ENCODE measurements around the gene RIGI. TPM values are rescaled to one million over a fixed set of nuclear protein-coding genes. Genes with fewer than 3 reads are reported as not detected.

Gene RIGI
- polyA plus RNA-seq, 4 donors, result 3.5 to 12.2 (median 4.7) TPM

DNA sequence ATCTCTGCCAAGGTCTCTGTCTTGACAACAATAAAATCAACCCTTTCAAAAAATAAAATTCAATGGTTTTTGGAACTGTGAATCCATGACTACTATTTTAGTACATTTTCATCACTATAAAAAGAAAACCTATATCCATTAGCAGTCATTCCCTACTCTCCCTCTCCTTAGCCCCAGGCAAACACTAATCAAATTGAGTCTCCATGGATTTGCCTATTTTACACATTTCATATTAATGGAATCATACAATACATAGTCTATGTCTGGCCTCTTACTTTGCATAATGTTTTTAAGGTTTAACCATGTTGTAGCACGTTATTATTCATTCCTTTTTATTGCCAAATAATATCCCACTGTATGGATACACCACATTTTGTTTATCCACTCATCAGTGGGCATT is 24.1 kb downstream of the RIGI start:
- H3K27me3 ChIP-seq (ENCODE audit: control insufficient read depth in 3 of 3, insufficient read depth in 3 of 3, low read length in 3 of 3), result no peaks in the 10 kb centered on the region
- no peak for FAIRE-seq
- no peak overlapping the region for H3K27ac ChIP-seq (ENCODE audit: low read depth in 1 of 3, low read length in 2 of 3)
- DNase-seq, result no peak
- H3K4me3 ChIP-seq (ENCODE audit: low read depth in 1 of 3, low read length in 3 of 3), result no peak overlapping the region
- no peaks in the 10 kb centered on the region for H3K9me3 ChIP-seq (ENCODE audit: control insufficient read depth in 2 of 2, insufficient read depth in 1 of 2, low read depth in 1 of 2, low read length in 1 of 2)
- 84 to 98% (median 85%) methylated on average over 1 of the region's 1 CpG for WGBS, 3 donors
- H3K36me3 ChIP-seq (ENCODE audit: control insufficient read depth in 3 of 3, insufficient read depth in 2 of 3, low read depth in 1 of 3, low read length in 3 of 3), result peaks cover 2 to 15% (median 2%) of the 10 kb centered on the region in 3 donors
- H3K4me1 ChIP-seq (ENCODE audit: control insufficient read depth in 3 of 3, insufficient read depth in 2 of 3, low read depth in 1 of 3, low read length in 2 of 3), result no peaks in the 10 kb centered on the region

- H3K27me3 ChIP-seq (ENCODE audit: control insufficient read depth in 3 of 3, insufficient read depth in 3 of 3, low read length in 3 of 3), result no peaks in the 10 kb centered on the region
- WGBS, 3 donors, result 67 to 91% (median 91%) methylated on average over 2 of the region's 2 CpGs
- peaks cover 2 to 15% (median 4%) of the 10 kb centered on the region in 3 donors for H3K36me3 ChIP-seq (ENCODE audit: control insufficient read depth in 3 of 3, insufficient read depth in 2 of 3, low read depth in 1 of 3, low read length in 3 of 3)
- H3K4me3 ChIP-seq (ENCODE audit: low read depth in 1 of 3, low read length in 3 of 3), result no peak overlapping the region
- FAIRE-seq (no peak), DNase-seq (no peak)
- H3K4me1 ChIP-seq (ENCODE audit: control insufficient read depth in 3 of 3, insufficient read depth in 2 of 3, low read depth in 1 of 3, low read length in 2 of 3), result no peaks in the 10 kb centered on the region
- no peaks in the 10 kb centered on the region for H3K9me3 ChIP-seq (ENCODE audit: control insufficient read depth in 2 of 2, insufficient read depth in 1 of 2, low read depth in 1 of 2, low read length in 1 of 2)
- no peak overlapping the region for H3K27ac ChIP-seq (ENCODE audit: low read depth in 1 of 3, low read length in 2 of 3)
Observed at GRCh38 chr9:32500768-32501167, 25.2 kb downstream of the RIGI start.

DNA sequence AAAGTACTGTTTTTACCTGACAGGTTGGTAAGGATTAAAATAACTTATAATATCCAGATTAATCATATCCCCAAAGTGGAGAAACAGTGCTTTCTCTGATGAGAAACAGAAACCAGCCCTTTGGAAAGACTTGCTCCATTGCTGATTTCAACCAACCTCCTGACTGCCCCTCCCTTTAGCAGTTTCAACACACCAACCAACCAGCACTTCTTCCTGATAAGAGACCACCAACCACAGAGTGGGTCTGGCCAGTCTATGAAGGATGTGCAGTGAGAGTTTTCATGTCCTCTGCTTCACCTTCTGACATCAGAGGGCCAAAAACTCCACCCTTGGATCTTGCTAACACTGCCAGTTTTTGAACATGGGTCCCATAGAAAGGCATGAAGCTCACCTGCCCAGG is 28.1 kb downstream of the RIGI start:
- no peak for FAIRE-seq

DNA sequence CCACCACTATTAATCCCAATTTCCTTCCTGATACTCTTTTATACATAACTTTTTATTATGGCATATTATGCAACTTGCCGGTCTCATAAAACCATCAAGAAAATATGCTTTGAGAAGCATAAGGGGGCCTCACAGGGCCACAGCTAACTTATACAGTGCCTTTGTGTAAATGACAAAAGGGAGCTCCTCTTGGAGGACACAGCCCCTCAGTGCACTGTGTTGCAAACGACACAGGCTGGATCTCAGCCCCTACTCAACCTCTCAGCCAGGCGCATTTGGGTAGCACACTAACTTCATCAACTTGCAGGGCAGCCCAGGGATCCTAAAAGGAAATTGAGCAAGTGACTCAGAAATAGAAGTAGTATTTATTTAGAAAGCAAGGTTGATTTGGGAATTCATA is 35.4 kb downstream of the RIGI start:
- H3K4me3 ChIP-seq (ENCODE audit: low read depth in 1 of 3, low read length in 3 of 3), result no peak overlapping the region
- no peaks in the 10 kb centered on the region for H3K9me3 ChIP-seq (ENCODE audit: control insufficient read depth in 2 of 2, insufficient read depth in 1 of 2, low read depth in 1 of 2, low read length in 1 of 2)
- no peaks in the 10 kb centered on the region for H3K27me3 ChIP-seq (ENCODE audit: control insufficient read depth in 3 of 3, insufficient read depth in 3 of 3, low read length in 3 of 3)
- no peak overlapping the region for H3K27ac ChIP-seq (ENCODE audit: low read depth in 1 of 3, low read length in 2 of 3)
- 84 to 95% (median 92%) methylated on average over 3 of the region's 3 CpGs for WGBS, 3 donors
- no peak for DNase-seq
- no peak for FAIRE-seq
- peaks cover 4 to 11% (median 7%) of the 10 kb centered on the region in 3 donors for H3K36me3 ChIP-seq (ENCODE audit: control insufficient read depth in 3 of 3, insufficient read depth in 2 of 3, low read depth in 1 of 3, low read length in 3 of 3)
- no peaks in the 10 kb centered on the region for H3K4me1 ChIP-seq (ENCODE audit: control insufficient read depth in 3 of 3, insufficient read depth in 2 of 3, low read depth in 1 of 3, low read length in 2 of 3)

More for the DNA sequence above, 28.1 kb downstream of the RIGI start:
- Histone ChIP-seq H3K27ac (ENCODE audit: low read depth in 1 of 3, low read length in 2 of 3) (no peak overlapping the region), H3K9me3 (ENCODE audit: control insufficient read depth in 2 of 2, insufficient read depth in 1 of 2, low read depth in 1 of 2, low read length in 1 of 2) (no peaks in the 10 kb centered on the region), H3K36me3 (ENCODE audit: control insufficient read depth in 3 of 3, insufficient read depth in 2 of 3, low read depth in 1 of 3, low read length in 3 of 3) (peaks cover 2 to 15% (median 4%) of the 10 kb centered on the region in 3 donors), H3K4me3 (ENCODE audit: low read depth in 1 of 3, low read length in 3 of 3) (no peak overlapping the region), H3K27me3 (ENCODE audit: control insufficient read depth in 3 of 3, insufficient read depth in 3 of 3, low read length in 3 of 3) (no peaks in the 10 kb centered on the region), H3K4me1 (ENCODE audit: control insufficient read depth in 3 of 3, insufficient read depth in 2 of 3, low read depth in 1 of 3, low read length in 2 of 3) (no peaks in the 10 kb centered on the region)
- no peak for DNase-seq

- Histone ChIP-seq H3K9me3 (ENCODE audit: control insufficient read depth in 2 of 2, insufficient read depth in 1 of 2, low read depth in 1 of 2, low read length in 1 of 2) (no peaks in the 10 kb centered on the region), H3K27ac (ENCODE audit: low read depth in 1 of 3, low read length in 2 of 3) (no peak overlapping the region), H3K4me1 (ENCODE audit: control insufficient read depth in 3 of 3, insufficient read depth in 2 of 3, low read depth in 1 of 3, low read length in 2 of 3) (no peaks in the 10 kb centered on the region), H3K4me3 (ENCODE audit: low read depth in 1 of 3, low read length in 3 of 3) (no peak overlapping the region), H3K36me3 (ENCODE audit: control insufficient read depth in 3 of 3, insufficient read depth in 2 of 3, low read depth in 1 of 3, low read length in 3 of 3) (peaks cover 6 to 19% (median 11%) of the 10 kb centered on the region in 3 donors), H3K27me3 (ENCODE audit: control insufficient read depth in 3 of 3, insufficient read depth in 3 of 3, low read length in 3 of 3) (no peaks in the 10 kb centered on the region)
- DNase-seq (no peak), FAIRE-seq (no peak)
- 70 to 97% (median 84%) methylated on average over 3 of the region's 3 CpGs for WGBS, 3 donors
Observed at GRCh38 chr9:32487981-32488380, 38.0 kb downstream of the RIGI start.

GRCh38 chr9:32486839-32487562 is 39.0 kb downstream of the RIGI start:
- no peak overlapping the region for H3K4me3 ChIP-seq (ENCODE audit: low read depth in 1 of 3, low read length in 3 of 3)
- DNase-seq, result peak; percentile 11 to 12
- H3K36me3 ChIP-seq (ENCODE audit: control insufficient read depth in 3 of 3, insufficient read depth in 2 of 3, low read depth in 1 of 3, low read length in 3 of 3), result peaks cover 3 to 19% (median 17%) of the 10 kb centered on the region in 3 donors
- FAIRE-seq, result no peak
- H3K4me1 ChIP-seq (ENCODE audit: control insufficient read depth in 3 of 3, insufficient read depth in 2 of 3, low read depth in 1 of 3, low read length in 2 of 3), result no peaks in the 10 kb centered on the region
- 54 to 81% (median 63%) methylated on average over 2 of the region's 2 CpGs for WGBS, 3 donors
- no peaks in the 10 kb centered on the region for H3K27me3 ChIP-seq (ENCODE audit: control insufficient read depth in 3 of 3, insufficient read depth in 3 of 3, low read length in 3 of 3)
- no peaks in the 10 kb centered on the region for H3K9me3 ChIP-seq (ENCODE audit: control insufficient read depth in 2 of 2, insufficient read depth in 1 of 2, low read depth in 1 of 2, low read length in 1 of 2)
- no peak overlapping the region for H3K27ac ChIP-seq (ENCODE audit: low read depth in 1 of 3, low read length in 2 of 3)

GRCh38 chr9:32483343-32483742 is 42.7 kb downstream of the RIGI start:
- DNase-seq, result no peak
- no peak overlapping the region for H3K4me3 ChIP-seq (ENCODE audit: low read depth in 1 of 3, low read length in 3 of 3)
- peaks cover 10 to 24% (median 19%) of the 10 kb centered on the region in 3 donors for H3K36me3 ChIP-seq (ENCODE audit: control insufficient read depth in 3 of 3, insufficient read depth in 2 of 3, low read depth in 1 of 3, low read length in 3 of 3)
- H3K27ac ChIP-seq (ENCODE audit: low read depth in 1 of 3, low read length in 2 of 3), result no peak overlapping the region
- H3K9me3 ChIP-seq (ENCODE audit: control insufficient read depth in 2 of 2, insufficient read depth in 1 of 2, low read depth in 1 of 2, low read length in 1 of 2), result no peaks in the 10 kb centered on the region
- H3K27me3 ChIP-seq (ENCODE audit: control insufficient read depth in 3 of 3, insufficient read depth in 3 of 3, low read length in 3 of 3), result no peaks in the 10 kb centered on the region
- WGBS, 3 donors, result 92 to 95% (median 92%) methylated on average over 4 of the region's 4 CpGs
- no peak for FAIRE-seq
- H3K4me1 ChIP-seq (ENCODE audit: control insufficient read depth in 3 of 3, insufficient read depth in 2 of 3, low read depth in 1 of 3, low read length in 2 of 3), result no peaks in the 10 kb centered on the region

Measured in small intestine (tissue), 7 donors.